Measurements from ENCODE around the gene TRANK1. TPM values are rescaled to one million over a fixed set of nuclear protein-coding genes. Genes with fewer than 3 reads are reported as not detected.

The TRANK1 gene
- total and polyA plus RNA-seq, 2 of the 4 experiments (the other 2 are of a cell fraction), result 7.9 to 12.7 TPM

DNA sequence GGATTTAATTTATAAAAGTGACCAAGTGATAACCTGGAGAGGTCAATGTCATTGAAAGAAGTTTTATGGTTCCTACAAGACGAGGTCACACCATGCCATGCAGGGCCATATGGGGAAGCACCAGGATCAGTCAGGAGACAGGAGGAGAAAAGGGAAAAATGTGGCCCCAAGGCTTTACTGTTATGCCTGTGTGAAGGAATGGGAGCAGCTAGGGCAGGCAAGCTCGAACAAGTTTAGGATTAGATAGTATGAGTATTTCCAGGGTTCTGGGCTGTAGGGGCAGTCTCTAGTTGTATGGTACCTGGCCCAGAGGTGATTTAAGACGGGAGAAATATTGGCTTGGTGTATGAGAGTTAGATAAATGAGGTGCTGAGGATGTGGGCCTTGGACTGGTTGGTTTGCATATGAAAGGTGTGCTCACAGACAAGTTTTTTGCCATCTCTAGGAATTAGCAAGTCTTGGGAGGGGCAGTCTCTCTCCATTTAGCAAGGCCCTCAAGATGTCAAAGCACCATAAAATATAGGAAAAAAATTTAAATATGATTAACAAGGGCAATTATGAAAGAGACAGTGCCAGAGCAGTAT is 144.2 kb downstream of the TRANK1 start:
- CTCF ChIA-PET, result no interaction called here
- Histone ChIP-seq H2BK120ac (ENCODE audit: low read depth, low read length) (no peak overlapping the region), H4K5ac (ENCODE audit: low read depth, low read length) (no peak overlapping the region)

More for the DNA sequence above, 144.2 kb downstream of the TRANK1 start:
- Histone ChIP-seq H3K27me3 (ENCODE audit: control insufficient read depth, insufficient read depth, low read length) (no peaks in the 10 kb centered on the region), H3K9me1 (ENCODE audit: insufficient read depth, low read length) (no peaks in the 10 kb centered on the region), H3K27ac (ENCODE audit: insufficient read depth, low read length) (no peak overlapping the region), H3K9ac (ENCODE audit: low read depth, low read length) (no peak overlapping the region), H3K56ac (ENCODE audit: extremely low read depth, insufficient read depth, low read length) (no peak overlapping the region), H3K36me3 (ENCODE audit: control insufficient read depth, insufficient read depth, low read length) (no peaks in the 10 kb centered on the region), H3K4me2 (ENCODE audit: low read depth, low read length) (no peak overlapping the region), H4K20me1 (ENCODE audit: insufficient read depth, low read length) (no peaks in the 10 kb centered on the region), H3K14ac (replicated peaks; ENCODE audit: low read depth, low read length) (no peak overlapping the region), H3K18ac (ENCODE audit: low read depth, low read length) (no peak overlapping the region), H2AFZ (replicated peaks; ENCODE audit: low read length, poor library complexity) (no peak overlapping the region), H2AK9ac (replicated peaks; ENCODE audit: low read depth, low read length, poor library complexity) (no peak overlapping the region), H4K8ac (ENCODE audit: low read depth in 2 of 2, low read length in 2 of 2) (no peak overlapping the region), H2BK5ac (ENCODE audit: low read depth, low read length, poor library complexity, severe bottlenecking) (no peak overlapping the region), H3K23ac (ENCODE audit: low read depth, low read length) (no peak overlapping the region), H2BK15ac (ENCODE audit: low read depth, low read length) (no peak overlapping the region), H2BK20ac (ENCODE audit: low read depth, low read length) (no peak overlapping the region), H3K79me1 (ENCODE audit: low read depth in 1 of 2, low read length in 2 of 2) (no peaks in the 10 kb centered on the region), H3K4me1 (ENCODE audit: control insufficient read depth, insufficient read depth, low read length) (no peaks in the 10 kb centered on the region), H3K4ac (ENCODE audit: low read depth, low read length) (no peak overlapping the region), H3K9me3 (ENCODE audit: control insufficient read depth, insufficient read depth, low read length) (peaks cover 2% of the 10 kb centered on the region; the same call in 1 of the 2 replicates), H2AK5ac (ENCODE audit: low read depth, low read length) (no peak overlapping the region), H4K91ac (ENCODE audit: insufficient read depth, low read depth, low read length) (no peak overlapping the region), H3K4me3 (ENCODE audit: insufficient read depth, low read depth, low read length) (no peak overlapping the region)
- DNase-seq, result no peak
- in situ Hi-C loops (cut with MboI; ENCODE audit: low sequenced_read_pairs) (no loop called here), intact Hi-C loops (cut with micrococcal nuclease) (no loop called here), dilution Hi-C loops (cut with HindIII; ENCODE audit: low sequenced_read_pairs, unreplicated experiment) (no loop called here)
- POLR2A ChIA-PET (ENCODE audit: unreplicated experiment), result no interaction called here
- WGBS, 2 experiments (ENCODE audit: extremely low coverage in 2 of 2, insufficient read length in 1 of 2), result 7% methylated on average over 2 of the region's 3 CpGs; no CpG with 5 or more reads in 1 of the 2 experiments
- no peak for ATAC-seq (ENCODE audit: low read depth)
- BruUV-seq (replicated peaks), result no TSS peak
- TF ChIP-seq MAFK (IDR thresholded peaks at IDR 0.05; ENCODE audit: low read depth, low read length), result no peak
- no peak for TF ChIP-seq POLR2A (IDR thresholded peaks at IDR 0.05; ENCODE audit: low read depth, low read length)
- TF ChIP-seq CEBPB (IDR thresholded peaks at IDR 0.05; ENCODE audit: low read depth, low read length), result no peak
- no peak for TF ChIP-seq NFE2L2 (IDR thresholded peaks at IDR 0.05; ENCODE audit: low read depth, low read length)
- no peak for TF ChIP-seq MAZ (IDR thresholded peaks at IDR 0.05; ENCODE audit: borderline replicate concordance, low read depth, low read length)
- no peak for TF ChIP-seq CHD1 (IDR thresholded peaks at IDR 0.05; ENCODE audit: low read depth, low read length)

All from IMR-90 (cell line).